Measurements from ENCODE around the gene TPCN1.

DNA sequence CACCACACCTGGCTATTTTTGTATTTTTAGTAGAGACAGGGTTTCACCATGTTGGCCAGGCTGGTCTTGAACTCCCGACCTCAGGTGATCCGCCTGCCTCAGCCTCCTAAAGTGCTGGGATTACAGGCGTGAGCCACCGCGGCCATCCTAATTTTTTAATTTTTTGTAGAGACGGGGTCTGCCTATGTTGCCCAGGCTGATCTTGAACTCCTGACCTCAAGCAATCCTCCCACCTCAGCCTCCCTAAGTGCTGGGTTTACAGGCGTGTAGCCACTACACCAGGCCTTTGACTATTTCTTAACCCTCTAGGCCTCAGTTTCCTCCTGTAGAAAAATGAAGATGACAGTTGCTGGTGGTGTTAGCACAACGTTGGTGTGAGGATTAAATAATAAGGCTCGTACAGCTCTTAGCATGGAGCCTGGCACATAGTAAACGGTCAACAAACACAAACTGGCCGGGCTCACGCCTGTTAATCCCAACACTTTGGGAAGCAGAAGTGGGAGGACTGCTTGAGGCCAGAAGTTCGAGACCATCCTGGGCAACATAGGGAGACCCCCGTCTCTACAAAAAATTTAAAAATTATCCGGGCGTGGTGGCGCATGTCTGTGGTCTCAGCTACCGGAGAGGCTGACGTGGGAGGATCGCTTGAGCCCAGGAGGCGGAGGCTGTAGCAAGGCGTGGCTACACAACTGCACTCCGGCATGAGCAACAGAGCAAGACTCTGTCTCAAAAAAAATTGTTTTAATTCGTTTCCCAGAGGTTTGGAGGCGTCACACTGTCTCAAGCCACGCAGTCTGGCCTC, 37.0 kb upstream of the TPCN1 start:
- no peak for TF ChIP-seq CTCF (tag by site-specific recombination; IDR thresholded peaks at IDR 0.05)
- no peak for TF ChIP-seq ZNF621 (tag by site-specific recombination; IDR thresholded peaks at IDR 0.05)
- TF ChIP-seq ZNF121 (tag by site-specific recombination; IDR thresholded peaks at IDR 0.05), result peak; percentile 77
- no peak for TF ChIP-seq ZNF239 (tag by site-specific recombination; IDR thresholded peaks at IDR 0.05)
- no peak for TF ChIP-seq SETDB1 (IDR thresholded peaks at IDR 0.05; ENCODE audit: insufficient read length, low read length)
- no peak for TF ChIP-seq ZSCAN23 (tag by site-specific recombination; IDR thresholded peaks at IDR 0.05)
- TF ChIP-seq BCL11A (tag by site-specific recombination; IDR thresholded peaks at IDR 0.05; ENCODE audit: low read depth), result no peak
- no peak for TF ChIP-seq ZBTB7A (tag by site-specific recombination; IDR thresholded peaks at IDR 0.05; ENCODE audit: low read depth)
- TF ChIP-seq SP2 (tag by site-specific recombination; IDR thresholded peaks at IDR 0.05), result no peak
- no peak for TF ChIP-seq ATF2 (tag by site-specific recombination; IDR thresholded peaks at IDR 0.05; ENCODE audit: low read depth)
- TF ChIP-seq ZNF175 (tag by site-specific recombination; IDR thresholded peaks at IDR 0.05), result no peak
- no peak for TF ChIP-seq ZNF10 (tag by site-specific recombination; IDR thresholded peaks at IDR 0.05)

All from HEK293 (cell line).